GM12873 (cell line): ENCODE data around the gene RPS5.

Experiments
- TF ChIP-seq, protein P1 (sequence below): IDR thresholded peaks from 2 replicates; pipeline ENCODE4 v1.5.1; 2012; ENCODE audit warnings: low read depth, mild to moderate bottlenecking, moderate library complexity, low read length, control low read depth; ENCODE audit not compliant: insufficient read depth; ENCODE audit errors: missing control alignments

The RPS5 gene

GRCh38 chr19:58399903-58400302, 12.8 kb downstream of the RPS5 start:
- TF ChIP-seq, protein P1, sequence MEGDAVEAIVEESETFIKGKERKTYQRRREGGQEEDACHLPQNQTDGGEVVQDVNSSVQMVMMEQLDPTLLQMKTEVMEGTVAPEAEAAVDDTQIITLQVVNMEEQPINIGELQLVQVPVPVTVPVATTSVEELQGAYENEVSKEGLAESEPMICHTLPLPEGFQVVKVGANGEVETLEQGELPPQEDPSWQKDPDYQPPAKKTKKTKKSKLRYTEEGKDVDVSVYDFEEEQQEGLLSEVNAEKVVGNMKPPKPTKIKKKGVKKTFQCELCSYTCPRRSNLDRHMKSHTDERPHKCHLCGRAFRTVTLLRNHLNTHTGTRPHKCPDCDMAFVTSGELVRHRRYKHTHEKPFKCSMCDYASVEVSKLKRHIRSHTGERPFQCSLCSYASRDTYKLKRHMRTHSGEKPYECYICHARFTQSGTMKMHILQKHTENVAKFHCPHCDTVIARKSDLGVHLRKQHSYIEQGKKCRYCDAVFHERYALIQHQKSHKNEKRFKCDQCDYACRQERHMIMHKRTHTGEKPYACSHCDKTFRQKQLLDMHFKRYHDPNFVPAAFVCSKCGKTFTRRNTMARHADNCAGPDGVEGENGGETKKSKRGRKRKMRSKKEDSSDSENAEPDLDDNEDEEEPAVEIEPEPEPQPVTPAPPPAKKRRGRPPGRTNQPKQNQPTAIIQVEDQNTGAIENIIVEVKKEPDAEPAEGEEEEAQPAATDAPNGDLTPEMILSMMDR: no peak

DNA sequence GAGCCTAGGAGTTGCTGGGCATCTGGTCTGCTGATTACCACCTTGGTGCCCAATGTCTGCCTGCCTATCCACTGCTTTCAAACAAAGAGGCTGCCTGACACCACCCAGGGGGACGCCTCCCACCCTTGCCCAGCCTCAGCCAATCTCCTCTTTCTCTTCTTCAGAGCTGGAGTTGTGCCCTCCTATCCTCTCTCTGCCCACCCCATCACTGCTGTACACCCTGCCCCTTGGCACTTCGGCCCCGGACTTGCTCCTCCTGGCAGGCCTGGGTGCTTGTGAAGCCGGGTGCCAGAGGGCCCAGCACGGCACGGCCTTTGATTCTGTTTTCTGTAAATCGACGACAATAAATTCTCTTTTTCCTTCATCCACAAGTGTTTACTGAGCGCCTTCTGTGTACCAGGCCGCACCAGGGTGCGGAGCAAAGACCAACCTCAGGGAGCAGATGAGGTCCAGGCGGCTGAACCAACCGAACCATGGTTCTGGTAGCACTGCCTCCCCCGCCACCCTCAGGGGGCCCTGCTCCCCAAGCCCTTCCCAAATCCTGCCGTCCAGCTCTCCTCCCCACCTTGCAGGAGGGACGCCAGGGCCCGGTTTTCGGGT, 13.3 kb downstream of the RPS5 start:
- TF ChIP-seq, protein P1: no peak

DNA sequence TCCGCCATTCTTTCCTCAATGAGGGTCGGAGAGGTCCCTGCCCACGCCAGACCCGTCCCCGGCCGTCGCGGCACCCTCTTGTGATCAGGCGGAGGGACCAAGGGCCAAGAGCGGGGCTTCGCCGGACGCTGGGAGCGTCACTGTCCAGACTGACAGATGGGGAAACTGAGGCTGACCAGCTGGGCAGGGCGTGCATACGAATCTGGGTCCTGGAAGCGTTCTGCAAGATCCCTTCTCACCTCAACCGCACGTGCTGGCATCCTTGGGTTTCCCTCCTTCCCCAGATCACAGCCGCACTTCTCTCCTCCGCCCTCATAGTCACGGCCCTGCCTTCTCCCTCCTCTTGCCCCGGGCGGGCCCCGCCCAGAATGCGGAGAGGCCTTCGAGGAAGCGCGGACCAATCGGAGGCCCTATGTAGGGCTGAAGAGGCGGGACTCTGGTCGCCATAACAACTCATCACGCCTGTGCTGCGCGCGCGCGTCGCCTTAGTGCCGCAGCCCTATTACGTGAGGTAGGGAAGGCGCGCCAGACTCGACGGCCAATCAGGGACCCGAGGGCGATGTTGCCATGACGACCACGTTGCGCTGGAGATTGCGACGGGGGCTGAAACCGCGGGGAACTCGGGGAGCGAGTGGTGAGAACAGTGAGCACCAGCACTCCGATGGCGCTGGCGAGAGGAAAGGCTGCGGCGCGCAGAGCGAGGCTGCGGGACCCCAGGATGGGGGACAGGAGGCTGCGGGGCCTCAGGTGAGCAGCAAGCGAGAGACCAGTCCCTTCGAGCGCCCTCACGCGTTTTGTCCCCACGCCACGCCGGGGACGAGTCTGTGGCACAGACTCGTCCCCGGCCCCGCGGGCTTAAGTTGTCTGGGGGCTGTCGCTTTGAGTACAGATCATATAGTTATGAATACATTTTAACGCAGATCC, 14.1 kb downstream of the RPS5 start:
- TF ChIP-seq, protein P1: peak; percentile 9

- TF ChIP-seq, protein P1: no peak
Observed at GRCh38 chr19:58401840-58402421, 14.9 kb downstream of the RPS5 start.

- TF ChIP-seq, protein P1: peak; percentile 45
Observed at GRCh38 chr19:58406818-58407657, 20.0 kb downstream of the RPS5 start.

- TF ChIP-seq, protein P1: no peak
Observed at GRCh38 chr19:58407658-58408151, 20.6 kb downstream of the RPS5 start.
